ENCODE data around the gene CDH2. TPM values are rescaled to one million over a fixed set of nuclear protein-coding genes. Genes with fewer than 3 reads are reported as not detected.

CDH2 gene
- total RNA-seq, 1 experiment from 2014 or later = 82.4 TPM

- peak; percentile 55 for DNase-seq (ENCODE audit: low read depth)
- in situ Hi-C loops (cut with HindIII; ENCODE audit: low pct_unique_long_range_greater_than_20kb, low sequenced_read_pairs) = no loop called here
Observed at GRCh38 chr18:28175150-28175929, 1.6 kb downstream of the CDH2 start.

GRCh38 chr18:28174181-28174905, 2.6 kb downstream of the CDH2 start:
- DNase-seq (ENCODE audit: low read depth) = peak; percentile 32
- in situ Hi-C loops (cut with HindIII; ENCODE audit: low pct_unique_long_range_greater_than_20kb, low sequenced_read_pairs) = no loop called here

GRCh38 chr18:28171837-28172236, 5.1 kb downstream of the CDH2 start:
- no peak for DNase-seq (ENCODE audit: low read depth)
- in situ Hi-C loops (cut with HindIII; ENCODE audit: low pct_unique_long_range_greater_than_20kb, low sequenced_read_pairs) = no loop called here

GRCh38 chr18:28168725-28169124, 8.2 kb downstream of the CDH2 start:
- in situ Hi-C loops (cut with HindIII; ENCODE audit: low pct_unique_long_range_greater_than_20kb, low sequenced_read_pairs) = no loop called here

GRCh38 chr18:28167835-28168349, 9.0 kb downstream of the CDH2 start:
- in situ Hi-C loops (cut with HindIII; ENCODE audit: low pct_unique_long_range_greater_than_20kb, low sequenced_read_pairs) = no loop called here
- no peak for DNase-seq (ENCODE audit: low read depth)

More at GRCh38 chr18:28168725-28169124, 8.2 kb downstream of the CDH2 start:
- no peak for DNase-seq (ENCODE audit: low read depth)

DNA sequence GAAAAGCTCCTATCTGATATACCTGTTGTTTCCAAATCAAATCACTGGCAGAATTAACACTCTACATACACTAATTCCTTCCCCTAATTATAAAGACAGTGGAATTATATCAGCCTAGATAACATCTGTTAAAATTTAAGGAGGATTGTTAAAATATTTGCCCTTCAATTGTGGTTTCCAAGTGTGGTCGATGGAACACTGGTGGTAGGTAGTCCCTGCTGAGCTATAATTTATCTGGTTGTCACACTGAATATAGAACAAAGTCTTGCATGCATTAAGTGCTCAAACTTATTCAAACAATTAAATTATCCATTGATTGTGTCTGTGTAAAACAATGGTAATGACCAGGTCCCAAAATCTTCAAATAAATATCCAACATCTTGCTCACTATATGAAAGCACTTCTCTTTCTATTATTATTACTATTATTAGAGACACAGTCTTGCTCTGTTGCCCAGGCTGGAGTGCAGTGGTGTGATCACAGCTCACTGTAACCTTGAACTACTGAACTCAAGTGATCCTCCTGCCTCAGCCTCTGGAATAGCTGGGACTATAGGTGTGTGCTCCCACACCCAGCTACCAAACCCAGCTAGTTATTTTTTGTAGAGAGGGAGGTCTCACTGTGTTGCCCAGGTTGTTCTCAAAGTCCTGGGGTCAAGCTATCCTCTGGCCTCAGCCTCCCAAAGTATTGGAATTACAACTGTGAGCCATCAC, 12.0 kb downstream of the CDH2 start:
- DNase-seq (ENCODE audit: low read depth) = no peak
- in situ Hi-C loops (cut with HindIII; ENCODE audit: low pct_unique_long_range_greater_than_20kb, low sequenced_read_pairs) = no loop called here

DNA sequence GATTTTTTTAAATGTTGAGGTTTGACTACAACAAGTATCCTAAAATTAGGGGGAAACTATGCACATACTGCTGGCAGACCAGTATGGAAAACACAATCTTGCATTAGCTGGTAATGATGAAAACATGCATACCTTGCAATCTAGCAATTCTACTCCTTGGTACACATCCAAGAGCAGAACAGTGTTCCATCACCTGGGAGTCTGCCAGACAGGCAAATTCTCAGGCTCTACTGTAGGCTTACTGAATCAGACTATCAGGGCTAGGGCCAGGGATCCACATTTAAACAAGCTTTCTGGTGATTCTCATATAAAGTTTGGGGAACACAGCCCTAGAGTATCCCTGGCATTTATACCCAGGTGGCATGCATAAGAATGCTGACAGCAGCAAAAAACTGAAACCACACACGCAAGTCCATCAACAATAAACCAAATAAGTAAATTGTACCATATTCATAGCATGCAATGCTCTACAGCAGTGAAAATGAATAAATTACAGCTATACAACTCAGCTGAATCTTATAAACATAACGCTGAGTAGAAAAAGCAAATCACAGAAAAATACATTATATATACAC, 13.6 kb downstream of the CDH2 start:
- DNase-seq (ENCODE audit: low read depth) = no peak
- in situ Hi-C loops (cut with HindIII; ENCODE audit: low pct_unique_long_range_greater_than_20kb, low sequenced_read_pairs) = no loop called here

- no peak for DNase-seq (ENCODE audit: low read depth)
- in situ Hi-C loops (cut with HindIII; ENCODE audit: low pct_unique_long_range_greater_than_20kb, low sequenced_read_pairs) = no loop called here
Observed at GRCh38 chr18:28161608-28162599, 15.0 kb downstream of the CDH2 start.

DNA sequence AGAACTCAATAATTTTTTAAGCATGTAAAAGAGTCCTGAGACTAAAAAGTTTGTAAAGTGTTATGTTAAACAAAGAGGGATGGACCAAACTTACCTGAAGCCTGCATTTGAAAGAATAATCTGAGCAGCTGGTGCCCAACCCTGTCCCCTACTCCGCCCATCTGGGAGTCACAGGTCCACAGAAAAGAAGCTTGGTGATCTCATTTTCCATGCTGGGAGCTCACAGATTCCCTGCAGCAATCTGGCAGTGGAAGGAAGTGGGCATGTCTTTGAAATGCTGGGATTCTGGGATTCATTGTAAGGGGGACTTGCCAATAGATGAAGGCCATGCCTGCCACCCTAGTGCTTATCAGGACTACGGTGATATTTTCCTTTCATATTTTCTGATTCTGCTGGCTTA, 17.9 kb downstream of the CDH2 start:
- DNase-seq (ENCODE audit: low read depth) = no peak
- in situ Hi-C loops (cut with HindIII; ENCODE audit: low pct_unique_long_range_greater_than_20kb, low sequenced_read_pairs) = no loop called here

GRCh38 chr18:28158083-28158581, 18.8 kb downstream of the CDH2 start:
- no peak for DNase-seq (ENCODE audit: low read depth)
- in situ Hi-C loops (cut with HindIII; ENCODE audit: low pct_unique_long_range_greater_than_20kb, low sequenced_read_pairs) = no loop called here

DNA sequence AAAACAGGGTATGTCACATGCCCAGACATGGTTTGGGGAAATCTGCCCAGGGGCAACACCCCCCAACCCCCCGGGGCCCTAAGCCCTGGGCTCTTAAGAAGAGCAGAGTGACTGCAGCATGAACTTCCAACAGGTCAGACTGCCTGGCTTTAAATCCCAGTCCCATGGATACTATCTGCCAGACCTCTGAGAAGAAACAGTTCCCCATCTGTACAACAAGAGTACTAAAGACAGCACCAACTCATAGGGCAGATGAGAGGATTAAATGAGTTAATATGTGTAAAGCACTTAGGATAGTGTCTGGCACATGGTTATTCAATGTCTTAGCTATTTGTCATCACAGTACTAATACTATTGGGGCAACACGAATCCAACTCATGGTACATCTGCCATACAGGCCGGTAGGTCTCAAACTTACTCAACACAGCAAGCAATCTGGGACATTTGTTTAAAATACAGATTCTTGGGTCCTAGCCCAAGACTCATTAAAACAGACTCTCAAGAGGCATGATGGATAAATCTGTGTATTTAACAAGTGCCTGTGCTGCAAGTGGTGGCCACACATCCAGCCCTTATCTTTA, 23.4 kb downstream of the CDH2 start:
- no peak for DNase-seq (ENCODE audit: low read depth)
- in situ Hi-C loops (cut with HindIII; ENCODE audit: low pct_unique_long_range_greater_than_20kb, low sequenced_read_pairs) = no loop called here

- DNase-seq (ENCODE audit: low read depth) = no peak
- in situ Hi-C loops (cut with HindIII; ENCODE audit: low pct_unique_long_range_greater_than_20kb, low sequenced_read_pairs) = no loop called here
Observed at GRCh38 chr18:28152754-28153153, 24.2 kb downstream of the CDH2 start.

DNA sequence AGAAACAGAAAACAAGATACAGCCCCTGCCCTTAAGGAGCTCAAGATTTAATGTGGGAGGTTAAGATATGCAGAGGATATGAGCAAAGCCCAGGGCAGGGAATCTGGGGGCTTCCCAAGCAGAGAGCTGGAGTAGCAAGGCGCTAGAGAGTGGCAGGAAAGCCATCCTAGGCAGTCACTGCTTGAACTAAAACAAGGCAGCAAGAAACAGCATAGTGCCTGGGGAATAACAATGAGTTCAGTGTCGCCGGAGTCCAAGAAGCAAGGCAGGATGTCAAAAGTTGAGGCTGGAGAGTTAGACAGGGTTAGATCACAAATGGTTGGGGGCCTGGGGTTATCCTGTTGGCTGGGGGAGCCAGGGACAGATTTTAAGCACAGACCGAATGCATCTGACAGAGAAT, 24.6 kb downstream of the CDH2 start:
- DNase-seq (ENCODE audit: low read depth) = no peak
- in situ Hi-C loops (cut with HindIII; ENCODE audit: low pct_unique_long_range_greater_than_20kb, low sequenced_read_pairs) = no loop called here

GRCh38 chr18:28151434-28151833, 25.5 kb downstream of the CDH2 start:
- in situ Hi-C loops (cut with HindIII; ENCODE audit: low pct_unique_long_range_greater_than_20kb, low sequenced_read_pairs) = no loop called here
- no peak for DNase-seq (ENCODE audit: low read depth)

GRCh38 chr18:28150925-28151324, 26.0 kb downstream of the CDH2 start:
- in situ Hi-C loops (cut with HindIII; ENCODE audit: low pct_unique_long_range_greater_than_20kb, low sequenced_read_pairs) = no loop called here
- DNase-seq (ENCODE audit: low read depth) = no peak

GRCh38 chr18:28149810-28150420, 27.0 kb downstream of the CDH2 start:
- in situ Hi-C loops (cut with HindIII; ENCODE audit: low pct_unique_long_range_greater_than_20kb, low sequenced_read_pairs) = no loop called here

More at GRCh38 chr18:28149810-28150420, 27.0 kb downstream of the CDH2 start:
- DNase-seq (ENCODE audit: low read depth) = peak; percentile 41
